H1 (cell line): Measurements from ENCODE around the gene RPA3. TPM values are rescaled to one million over a fixed set of nuclear protein-coding genes. Genes with fewer than 3 reads are reported as not detected.

Experiments used
- CTCF ChIA-PET: fragments of 300-600 bp; sonication (Branson Sonifier 250); formaldehyde crosslinking; loops from one replicate; lab custom pipeline; 2021; ENCODE audit not compliant: partially characterized antibody; lab: Charles Lee
- POLR2A ChIA-PET: fragments of 300-600 bp; sonication (Branson Sonifier 250); formaldehyde crosslinking; loops from one replicate; lab custom pipeline; 2021; ENCODE audit warnings: inconsistent platforms; ENCODE audit not compliant: partially characterized antibody; lab: Charles Lee
- DNase-seq, 2 experiments: peaks; one replicate each; pipeline versions ENCODE4 v3.0.0 to v3.0.0-alpha.2; 2010 to 2022; ENCODE audit warnings: low spot score in 2 of 2, low read depth in 1 of 2, mixed read lengths in 1 of 2
- FAIRE-seq: peaks from 2 replicates; lab custom pipeline; 2011; peaks lifted over from hg19 to GRCh38; lab: Jason Lieb, UNC
- H2AFZ ChIP-seq: 2 replicates; pipeline ENCODE4 v1.8.1; 2012; ENCODE audit warnings: low read length, inconsistent platforms
- H2AK5ac ChIP-seq: 2 replicates; pipeline ENCODE4 v1.6.1; 2013; ENCODE audit warnings: low read depth, low read length
- H2BK120ac ChIP-seq: replicated peaks from 2 replicates; pipeline ENCODE3; 2013; ENCODE audit warnings: low read depth, low read length, inconsistent platforms
- H2BK12ac ChIP-seq: 2 replicates; pipeline ENCODE4 v1.6.1; 2013; ENCODE audit warnings: low read depth, low read length
- H2BK15ac ChIP-seq: 2 replicates; pipeline ENCODE4 v1.6.1; 2013; ENCODE audit warnings: low read length
- H2BK20ac ChIP-seq: 2 replicates; pipeline ENCODE4 v1.6.1; 2013; ENCODE audit warnings: low read length
- H2BK5ac ChIP-seq: 2 replicates; pipeline ENCODE4 v1.6.1; 2013; ENCODE audit warnings: low read depth, low read length
- H3K14ac ChIP-seq: 2 replicates; pipeline ENCODE4 v1.6.1; 2013; ENCODE audit warnings: inconsistent platforms; ENCODE audit not compliant: insufficient read length
- H3K18ac ChIP-seq: 2 replicates; pipeline ENCODE4 v1.6.1; 2013; ENCODE audit warnings: low read length; ENCODE audit errors: extremely low read depth
- H3K23ac ChIP-seq: 2 replicates; pipeline ENCODE4 v1.6.1; 2013; ENCODE audit warnings: inconsistent platforms; ENCODE audit not compliant: insufficient read length
- H3K23me2 ChIP-seq: 2 replicates; pipeline ENCODE4 v1.6.1; 2013; ENCODE audit warnings: low read depth, low read length
- H3K27ac ChIP-seq: 2 replicates; pipeline ENCODE4 v1.6.1; 2011; ENCODE audit warnings: low read depth, low read length, inconsistent platforms
- H3K27me3 ChIP-seq, 4 experiments: replicated peaks in 1 of 4; 1 replicate in 1 of 4; 2 replicates in 3 of 4; pipeline versions ENCODE4 v1.6.1 to v1.8.1; 2011 to 2013; ENCODE audit warnings: low read length in 3 of 4, mild to moderate bottlenecking in 3 of 4, inconsistent platforms in 2 of 4, mixed read lengths in 2 of 4, moderate library complexity in 1 of 4; ENCODE audit not compliant: control insufficient read depth in 3 of 4, insufficient read depth in 3 of 4; ENCODE audit errors: extremely low read depth in 1 of 4
- H3K36me3 ChIP-seq, 4 experiments: 2 replicates each; pipeline versions ENCODE4 v1.6.1 to v1.8.1; 2011 to 2013; ENCODE audit warnings: mild to moderate bottlenecking in 4 of 4, low read length in 3 of 4, moderate library complexity in 2 of 4, control low read depth in 1 of 4, inconsistent platforms in 1 of 4; ENCODE audit not compliant: insufficient read depth in 4 of 4, control insufficient read depth in 2 of 4
- H3K4ac ChIP-seq: replicated peaks from 2 replicates; pipeline ENCODE3; 2013; ENCODE audit warnings: low read length, low read depth, mixed read lengths, inconsistent platforms; ENCODE audit not compliant: insufficient read length
- H3K4me1 ChIP-seq, 4 experiments: replicated peaks in 1 of 4; 1 replicate in 1 of 4; 2 replicates in 3 of 4; pipeline versions ENCODE4 v1.6.1 to v1.8.1; 2011 to 2013; ENCODE audit warnings: low read length in 3 of 4, inconsistent platforms in 2 of 4, mixed read lengths in 1 of 4; ENCODE audit not compliant: insufficient read depth in 4 of 4, control insufficient read depth in 3 of 4
- H3K4me2 ChIP-seq, 2 experiments: 2 replicates each; pipeline versions ENCODE4 v1.6.1 to v1.8.1; 2011 to 2013; ENCODE audit warnings: low read depth in 2 of 2, low read length in 2 of 2, control low read depth in 1 of 2, inconsistent platforms in 1 of 2, mild to moderate bottlenecking in 1 of 2; ENCODE audit not compliant: insufficient read depth in 1 of 2
- H3K4me3 ChIP-seq, 4 experiments: fragments of 200-600, 300-600 bp in 1 of 4; sonication (generic), shearing (Covaris generic), sonication (Bioruptor Twin) in 1 of 4; 2 replicates each; pipeline versions ENCODE4 v1.5.1 to v1.8.1; 2011 to 2016; ENCODE audit warnings: low read length in 4 of 4, low read depth in 3 of 4, control low read depth in 2 of 4, inconsistent platforms in 2 of 4, mild to moderate bottlenecking in 2 of 4, mixed read lengths in 1 of 4, moderate library complexity in 1 of 4; ENCODE audit not compliant: insufficient read depth in 2 of 4; ENCODE audit errors: extremely low read depth in 1 of 4
- H3K56ac ChIP-seq: replicated peaks from 2 replicates; pipeline ENCODE3; 2013; ENCODE audit warnings: low read depth, mild to moderate bottlenecking, mixed read lengths, low read length, inconsistent platforms; ENCODE audit not compliant: insufficient read length
- H3K79me1 ChIP-seq: 2 replicates; pipeline ENCODE4 v1.6.1; 2013; ENCODE audit warnings: low read depth, low read length, control low read depth
- H3K79me2 ChIP-seq, 2 experiments: 2 replicates each; pipeline versions ENCODE4 v1.6.1 to v1.8.1; 2012 to 2013; ENCODE audit warnings: low read length in 2 of 2, mild to moderate bottlenecking in 2 of 2, inconsistent platforms in 1 of 2; ENCODE audit not compliant: insufficient read depth in 2 of 2, control insufficient read depth in 1 of 2
- H3K9ac ChIP-seq, 4 experiments: replicated peaks in 1 of 4; 1 replicate in 1 of 4; 2 replicates in 3 of 4; pipeline versions ENCODE4 v1.6.1 to v1.8.1; 2011 to 2013; ENCODE audit warnings: low read depth in 3 of 4, low read length in 3 of 4, control low read depth in 2 of 4, mild to moderate bottlenecking in 2 of 4, moderate library complexity in 2 of 4, inconsistent platforms in 1 of 4; ENCODE audit errors: extremely low read depth in 1 of 4
- H3K9me3 ChIP-seq, 2 experiments: 2 replicates each; pipeline versions ENCODE4 v1.6.1 to v1.8.1; 2012 to 2013; ENCODE audit warnings: mild to moderate bottlenecking in 2 of 2, moderate library complexity in 2 of 2, control low read depth in 1 of 2, inconsistent platforms in 1 of 2, low read depth in 1 of 2, low read length in 1 of 2, mixed read lengths in 1 of 2; ENCODE audit not compliant: insufficient read depth in 2 of 2
- H4K20me1 ChIP-seq, 2 experiments: replicated peaks in 1 of 2; 2 replicates each; pipeline versions ENCODE3 to v1.8.1; 2011 to 2013; ENCODE audit warnings: inconsistent platforms in 2 of 2, low read length in 2 of 2, mild to moderate bottlenecking in 1 of 2; ENCODE audit not compliant: insufficient read depth in 2 of 2, control insufficient read depth in 1 of 2
- H4K5ac ChIP-seq: 2 replicates; pipeline ENCODE4 v1.6.1; 2013; ENCODE audit warnings: low read length, low read depth, mixed read lengths, inconsistent platforms; ENCODE audit not compliant: insufficient read length
- H4K8ac ChIP-seq: 2 replicates; pipeline ENCODE4 v1.8.0; 2013; ENCODE audit warnings: mild to moderate bottlenecking, moderate library complexity, low read length, inconsistent platforms; ENCODE audit not compliant: insufficient read depth; ENCODE audit errors: extremely low read depth
- H4K91ac ChIP-seq: replicated peaks from 2 replicates; pipeline ENCODE3; 2013; ENCODE audit warnings: low read length, mixed read lengths, inconsistent platforms; ENCODE audit not compliant: insufficient read length
- ATF3 ChIP-seq: IDR thresholded peaks from 2 replicates; pipeline ENCODE4 v1.6.1; 2011; ENCODE audit warnings: low read depth, mild to moderate bottlenecking, low read length; ENCODE audit not compliant: insufficient read depth
- WGBS, 2 experiments: shearing (Covaris generic) in 1 of 2; methylation state at CpG; one replicate each; pipeline versions ENCODE4 v1.1.6 to v1.1.7; 2013 to 2015; ENCODE audit warnings: low lambda C conversion rate in 2 of 2, mixed read lengths in 2 of 2, inconsistent platforms in 1 of 2, low coverage in 1 of 2, missing lambda C conversion rate in 1 of 2; ENCODE audit not compliant: insufficient replicate concordance in 2 of 2, insufficient coverage in 1 of 2, insufficient read length in 1 of 2; ENCODE audit errors: extremely low coverage in 1 of 2, missing lambda C conversion rate in 1 of 2; 5-methylcytosine and 5-hydroxymethylcytosine counted together
- polyA plus RNA-seq, 7 experiments: library from polyadenylated mRNA; depleted of rRNA in 3 of 7; stranded (reverse) in 5 of 7; unstranded in 2 of 7; fragments of >200 nt in 5 of 7; fragments of 200-250 nt in 2 of 7; gene quantifications; 1 replicate in 5 of 7; 2 replicates in 1 of 7; 4 replicates in 1 of 7; pipeline versions ENCODE4 v1.2.1 to v1.2.3, GENCODE V29; 2011 to 2013; ENCODE audit warnings: missing spikeins in 2 of 7, mixed read lengths in 2 of 7
- total RNA-seq: library from RNA; stranded (reverse); fragmentation: NEBNext Ultra II Directional; extraction: Animal tissue kit (Norgen Biotek cat#: 25700); gene quantifications from 2 replicates; pipeline ENCODE4 v1.2.1, GENCODE V29; 2021

RPA3 gene
- total and polyA plus RNA-seq, 2 of the 8 experiments (the other 6 are each of a cell fraction or from before 2014, with no cell fraction given), result 60.2 to 105 TPM

DNA sequence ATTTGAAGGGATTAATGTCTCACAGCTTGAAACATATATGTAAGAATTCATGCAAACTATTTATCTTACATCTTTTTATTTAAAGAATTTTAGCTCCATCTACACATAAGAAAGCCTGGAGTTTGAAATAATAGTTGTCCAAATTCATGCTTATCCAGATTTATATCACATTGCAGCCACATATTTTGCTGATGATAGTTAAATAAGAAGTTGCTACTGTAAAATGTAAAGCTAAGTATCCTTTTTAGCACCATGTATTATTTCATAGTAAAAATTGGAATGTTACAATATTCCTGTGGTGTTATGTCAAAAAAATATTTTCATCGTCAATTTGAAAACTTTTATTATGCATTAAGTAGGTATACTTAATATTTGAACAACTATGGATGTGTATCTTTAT, 105.2 kb downstream of the RPA3 start:
- H3K27ac ChIP-seq, result no peak overlapping the region
- POLR2A ChIA-PET, result interaction anchor here (1.3 to 1.7 kb wide), 2 partner anchors 28 to 45 kb away, joined by 3 read pairs; no protein-coding TSS in a partner anchor
- H4K5ac ChIP-seq, result no peak overlapping the region
- no peak overlapping the region for H2BK20ac ChIP-seq
- no peaks in the 10 kb centered on the region for H3K4me1 ChIP-seq
- H2BK5ac ChIP-seq, result no peak overlapping the region
- H3K4ac ChIP-seq, result no peak overlapping the region
- H2BK120ac ChIP-seq, result no peak overlapping the region
- H2BK15ac ChIP-seq, result no peak overlapping the region
- FAIRE-seq, result no peak
- no peak overlapping the region for H4K8ac ChIP-seq
- no peak overlapping the region for H2BK12ac ChIP-seq
- no peaks in the 10 kb centered on the region for H3K27me3 ChIP-seq
- H3K36me3 ChIP-seq, result peaks cover 0 to 6% (median 0%) of the 10 kb centered on the region in 4 experiments; a peak in 1 of 8 replicates
- H3K9me3 ChIP-seq, result no peaks in the 10 kb centered on the region
- TF ChIP-seq ATF3, result no peak
- no peak overlapping the region for H4K91ac ChIP-seq
- H2AK5ac ChIP-seq, result no peak overlapping the region
- no peak overlapping the region for H3K23ac ChIP-seq
- no peaks in the 10 kb centered on the region for H3K79me2 ChIP-seq
- H4K20me1 ChIP-seq, result no peaks in the 10 kb centered on the region
- DNase-seq, result no peak
- no peak overlapping the region for H2AFZ ChIP-seq
- H3K14ac ChIP-seq, result no peak overlapping the region
- WGBS, 2 experiments, result 88% methylated on average over 1 of the region's 1 CpG; no CpG with 5 or more reads in 1 of the 2 experiments
- H3K79me1 ChIP-seq, result no peaks in the 10 kb centered on the region
- H3K56ac ChIP-seq, result no peak overlapping the region
- no peak overlapping the region for H3K9ac ChIP-seq
- H3K23me2 ChIP-seq, result no peaks in the 10 kb centered on the region
- H3K4me3 ChIP-seq, result no peak overlapping the region
- H3K4me2 ChIP-seq, result no peak overlapping the region
- CTCF ChIA-PET, result no interaction called here
- no peak overlapping the region for H3K18ac ChIP-seq
